ENCODE results near the gene DEAF1. TPM values are rescaled to one million over a fixed set of nuclear protein-coding genes. Genes with fewer than 3 reads are reported as not detected.

Gene DEAF1
- total RNA-seq, 1 experiment from 2014 or later = 62.2 TPM

DNA sequence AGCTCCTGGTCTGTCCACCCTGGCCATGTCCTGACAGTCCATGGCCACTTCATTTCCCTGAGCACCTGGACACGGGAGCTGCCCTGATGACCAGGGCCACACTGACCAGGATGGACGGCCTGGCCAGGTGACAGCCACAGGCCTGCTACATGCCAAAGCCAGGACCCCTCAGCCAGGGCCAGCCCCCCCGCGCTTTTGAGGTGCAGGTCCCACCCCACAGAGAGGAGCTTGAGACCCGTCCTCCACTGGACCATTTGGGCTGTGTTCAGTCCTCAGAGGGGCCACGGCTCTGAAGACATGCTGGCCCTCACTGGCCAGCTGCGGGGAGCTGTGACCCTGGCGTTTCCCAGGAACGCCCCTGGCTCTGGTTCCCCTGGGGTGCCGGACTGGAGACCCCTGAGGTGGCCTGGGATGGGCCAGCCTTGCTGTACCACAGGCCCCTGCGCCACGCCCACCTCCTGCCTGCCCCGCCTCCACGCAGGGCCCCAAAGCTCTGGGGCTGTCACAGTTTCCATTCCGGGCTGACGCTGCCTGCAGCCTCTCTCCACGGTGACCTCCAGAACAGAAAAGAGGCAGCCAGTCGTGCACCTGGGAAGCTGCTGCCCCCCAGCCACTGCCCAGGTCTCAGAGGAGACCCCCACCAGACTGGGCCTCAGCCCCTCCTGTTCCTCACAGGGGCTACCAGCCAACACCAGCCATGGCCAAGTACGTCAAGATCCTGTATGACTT, 29.2 kb upstream of the DEAF1 start:
- ATAC-seq (no peak), DNase-seq (ENCODE audit: low spot score) (peak; percentile 62)
- CTCF ChIA-PET = interaction anchor here (0.8 to 6.6 kb wide), 11 partner anchors 19 to 169 kb away, joined by 3 to 94 read pairs (median 8); partner anchors contain the start of genes EPS8L2 and TMEM80
- no peaks in the 10 kb centered on the region for H3K9me3 Mint-ChIP-seq
- no peak overlapping the region for H3K27ac Mint-ChIP-seq
- POLR2A ChIA-PET = interaction anchor here (0.7 to 1.2 kb wide), 3 partner anchors 23 to 40 kb away, joined by 3 read pairs; partner anchors contain the start of gene TALDO1
- TF ChIP-seq ETV6 (CRISPR knock-in tag; IDR thresholded peaks at IDR 0.05) (no peak), FOXP1 (CRISPR knock-in tag; IDR thresholded peaks at IDR 0.05; ENCODE audit: borderline replicate concordance) (no peak), CBFB (CRISPR knock-in tag; IDR thresholded peaks at IDR 0.05; ENCODE audit: low read depth) (no peak), NR2C2 (CRISPR knock-in tag; IDR thresholded peaks at IDR 0.05) (0 out of 2 replicates have a peak, but pooled peaks have one; percentile 4), ZNF138 (CRISPR knock-in tag; conservative IDR thresholded peaks at IDR 0.05) (no peak)
- peak overlapping the region; percentile 36; the same call in 1 of the 2 replicates for H3K4me3 Mint-ChIP-seq
- H3K36me3 Mint-ChIP-seq = no peaks in the 10 kb centered on the region
- H3K27me3 Mint-ChIP-seq (ENCODE audit: low read depth) = peaks cover 16% of the 10 kb centered on the region
- peaks cover 15% of the 10 kb centered on the region for H3K4me1 Mint-ChIP-seq

DNA sequence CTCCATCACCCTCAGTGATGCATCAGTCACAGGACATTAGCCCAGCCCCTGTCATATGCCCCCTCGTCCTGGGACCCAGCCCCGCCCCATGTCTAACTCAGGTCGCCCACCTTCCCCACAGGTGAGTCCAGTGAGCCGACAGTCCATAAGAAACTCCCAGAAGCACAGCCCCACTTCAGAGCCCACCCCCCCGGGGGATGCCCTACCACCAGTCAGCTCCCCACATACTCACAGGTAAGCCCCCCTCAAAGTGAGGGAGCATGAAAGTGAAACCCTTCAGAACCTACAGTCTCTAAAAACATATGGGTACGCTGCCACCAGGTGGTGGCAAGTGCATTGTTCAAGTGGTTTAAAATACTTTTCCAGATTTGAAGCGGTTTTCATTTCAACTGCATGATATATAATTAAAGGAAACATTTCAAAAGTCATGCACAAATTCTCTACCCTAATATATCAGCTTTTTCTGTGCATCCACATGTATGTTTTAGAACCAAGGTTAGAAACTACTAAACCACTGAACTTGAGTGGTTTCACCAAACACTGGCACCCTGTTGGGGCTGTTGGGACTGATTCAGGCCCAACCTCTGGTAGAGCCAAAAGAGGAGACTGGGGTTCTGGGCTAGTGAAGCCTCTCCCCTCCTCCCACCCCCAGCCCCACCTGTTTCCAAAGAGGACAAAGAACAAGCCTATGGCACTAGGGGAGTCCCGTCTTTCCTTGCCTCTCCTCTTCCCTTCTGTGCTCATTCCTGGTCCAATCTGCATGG, 28.3 kb upstream of the DEAF1 start:
- DNase-seq (ENCODE audit: low spot score) = no peak

GRCh38 chr11:722346-722811, 27.4 kb upstream of the DEAF1 start:
- H3K36me3 Mint-ChIP-seq = no peaks in the 10 kb centered on the region
- H3K4me3 Mint-ChIP-seq = no peak overlapping the region
- H3K27ac Mint-ChIP-seq = no peak overlapping the region
- POLR2A ChIA-PET = interaction anchor here (1.1 to 1.2 kb wide), 2 partner anchors 10 to 15 kb away, joined by 3 to 6 read pairs; no protein-coding TSS in a partner anchor
- H3K9me3 Mint-ChIP-seq = no peaks in the 10 kb centered on the region
- H3K27me3 Mint-ChIP-seq (ENCODE audit: low read depth) = peaks cover 20% of the 10 kb centered on the region
- peaks cover 15% of the 10 kb centered on the region for H3K4me1 Mint-ChIP-seq
- DNase-seq (ENCODE audit: low spot score) = no peak
- CTCF ChIA-PET = interaction anchor here (0.9 to 3.2 kb wide), 14 partner anchors 13 to 168 kb away, joined by 3 to 12 read pairs (median 4); partner anchors contain the start of genes DEAF1, SCT and TMEM80
- ATAC-seq = no peak
- TF ChIP-seq JAZF1 (CRISPR knock-in tag; IDR thresholded peaks at IDR 0.05) = no peak
- no peak for TF ChIP-seq ELF4 (CRISPR knock-in tag; IDR thresholded peaks at IDR 0.05; ENCODE audit: low read depth)
- TF ChIP-seq PREB (CRISPR knock-in tag; IDR thresholded peaks at IDR 0.05; ENCODE audit: borderline replicate concordance) = no peak
- TF ChIP-seq ATF1 (CRISPR knock-in tag; IDR thresholded peaks at IDR 0.05) = no peak
- TF ChIP-seq NR3C1 (CRISPR knock-in tag; conservative IDR thresholded peaks at IDR 0.05; ENCODE audit: low read depth) = no peak
- TF ChIP-seq NFYB (CRISPR knock-in tag; conservative IDR thresholded peaks at IDR 0.05; ENCODE audit: low read depth) = no peak
- TF ChIP-seq FOXP1 (CRISPR knock-in tag; IDR thresholded peaks at IDR 0.05; ENCODE audit: borderline replicate concordance) = no peak
- TF ChIP-seq RORB (CRISPR knock-in tag; IDR thresholded peaks at IDR 0.05) = no peak
- no peak for TF ChIP-seq ZNF121 (CRISPR knock-in tag; IDR thresholded peaks at IDR 0.05)
- TF ChIP-seq, protein P1, sequence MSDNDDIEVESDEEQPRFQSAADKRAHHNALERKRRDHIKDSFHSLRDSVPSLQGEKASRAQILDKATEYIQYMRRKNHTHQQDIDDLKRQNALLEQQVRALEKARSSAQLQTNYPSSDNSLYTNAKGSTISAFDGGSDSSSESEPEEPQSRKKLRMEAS (CRISPR knock-in tag; IDR thresholded peaks at IDR 0.05) = no peak
- TF ChIP-seq ZBTB43 (CRISPR knock-in tag; IDR thresholded peaks at IDR 0.05) = no peak

More for the DNA sequence above, 28.3 kb upstream of the DEAF1 start:
- CTCF ChIA-PET = interaction anchor here (0.9 to 6.6 kb wide), 11 partner anchors 19 to 169 kb away, joined by 3 to 94 read pairs (median 7); partner anchors contain the start of genes DEAF1, SCT and TMEM80
- ATAC-seq = no peak
- Mint-ChIP-seq H3K4me1 (peaks cover 15% of the 10 kb centered on the region), H3K27ac (no peak overlapping the region), H3K4me3 (no peak overlapping the region), H3K9me3 (no peaks in the 10 kb centered on the region), H3K36me3 (no peaks in the 10 kb centered on the region), H3K27me3 (ENCODE audit: low read depth) (peaks cover 20% of the 10 kb centered on the region)
- peak; percentile 38; the same call in 1 of the 2 replicates for TF ChIP-seq CTCF (IDR thresholded peaks at IDR 0.05)
- no peak for TF ChIP-seq ERG (CRISPR knock-in tag; IDR thresholded peaks at IDR 0.05)
- POLR2A ChIA-PET = interaction anchor here (0.6 to 1.2 kb wide), 3 partner anchors 16 to 41 kb away, joined by 3 to 4 read pairs (median 3); no protein-coding TSS in a partner anchor

Data from WTC11 (cell line).